Sigmoid colon (tissue), 3 donors: ENCODE measurements around the gene REXO2.

Experiments used
- CTCF ChIP-seq, 4 experiments: fragments of 450-650 bp in 3 of 4; fragments of 200-600 bp in 1 of 4; IDR thresholded peaks; one replicate each; pipeline ENCODE4 v1.5.1; 2016 to 2019; ENCODE audit warnings: antibody characterized with exemption in 4 of 4, mild to moderate bottlenecking in 3 of 4, moderate library complexity in 2 of 4
- POLR2A ChIP-seq, 2 donors: fragments of 450-650 bp; IDR thresholded peaks; one replicate each; pipeline ENCODE4 v1.6.1; 2016; ENCODE audit warnings: antibody characterized with exemption in 2 of 2, mild to moderate bottlenecking in 2 of 2, moderate library complexity in 2 of 2

DNA sequence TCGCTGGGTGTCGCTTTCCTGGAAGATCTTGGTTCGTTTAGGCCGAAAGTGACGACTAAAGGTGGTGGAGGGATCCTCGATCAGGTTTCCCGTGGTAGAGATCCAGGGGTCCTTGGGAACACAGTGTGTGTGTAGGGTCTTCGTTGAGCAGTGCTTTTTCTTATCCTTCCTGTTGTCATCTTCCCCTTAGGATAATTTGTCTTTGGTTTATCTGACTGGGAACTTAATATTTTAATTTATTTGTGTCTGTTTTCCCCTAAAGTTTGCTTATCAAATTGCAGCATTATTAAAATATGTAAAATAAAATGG lies 38.4 kb upstream of the REXO2 start:
- peak in 1 of 4 experiments; percentile 5 for TF ChIP-seq CTCF (IDR thresholded peaks at IDR 0.05)
- TF ChIP-seq POLR2A (IDR thresholded peaks at IDR 0.05): no peak
